ENCODE measurements around the gene SPATA6L.

Gene SPATA6L

DNA sequence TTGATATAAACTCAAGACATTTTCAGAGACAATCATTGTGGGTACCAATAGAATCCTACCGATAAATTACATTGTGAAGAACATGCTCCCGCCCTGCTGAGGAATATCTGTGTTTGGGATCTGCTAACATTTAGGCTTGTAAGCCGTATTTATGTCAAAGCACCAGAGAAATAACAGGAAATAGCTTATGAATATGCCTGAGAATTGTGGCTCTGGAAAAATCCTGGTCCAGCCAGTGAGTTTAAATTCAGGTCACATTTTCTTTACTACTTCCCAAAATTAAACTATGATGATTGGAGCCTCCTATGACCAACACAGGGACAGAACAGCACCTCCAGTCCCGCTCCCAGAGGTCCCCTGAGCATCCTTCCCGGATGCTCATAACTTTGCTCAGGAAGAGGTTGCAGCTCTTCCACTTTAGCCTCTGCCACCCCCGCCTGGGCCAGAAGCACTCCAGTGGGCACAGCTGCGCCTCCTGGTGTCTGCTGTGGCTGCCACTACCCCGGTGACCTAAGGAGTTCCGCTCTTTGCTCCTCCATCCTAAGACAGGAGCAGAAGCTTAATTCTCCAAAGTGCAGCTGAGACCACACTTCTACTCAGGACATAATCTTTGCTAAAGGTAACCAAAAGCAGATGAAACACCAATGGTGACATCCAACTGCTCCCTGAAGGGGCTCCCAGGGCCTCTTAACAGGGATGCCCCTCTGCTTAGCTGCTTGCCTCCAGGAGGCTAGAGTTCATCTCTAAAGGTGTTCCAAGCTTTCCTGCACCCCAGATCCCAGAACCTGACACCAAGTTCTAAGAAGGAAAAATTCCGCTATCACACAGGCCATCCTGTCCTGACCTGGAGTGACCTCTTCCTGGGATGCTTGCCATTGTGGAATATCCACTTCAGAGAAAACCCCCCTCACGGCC is 117.2 kb downstream of the SPATA6L start:
- no peak for DNase-seq
